HepG2 (cell line): ENCODE results near the gene STARD13. TPM values are rescaled to one million over a fixed set of nuclear protein-coding genes. Genes with fewer than 3 reads are reported as not detected.

Source experiments
- ARID5B ChIP-seq: IDR thresholded peaks from 2 replicates; pipeline ENCODE4 v1.4.0; 2020; ENCODE audit warnings: mild to moderate bottlenecking, missing genetic modification reagents
- CAMTA2 ChIP-seq: sonication (generic); formaldehyde crosslinking; IDR thresholded peaks from 2 replicates; pipeline ENCODE4 v1.4.0; 2020; ENCODE audit warnings: mild to moderate bottlenecking, missing genetic modification reagents, borderline replicate concordance
- FIP1L1 ChIP-seq: fragments of 200-400 bp; formaldehyde crosslinking; IDR thresholded peaks from 2 replicates; pipeline ENCODE4 v1.6.1; 2018; ENCODE audit warnings: low read depth, mild to moderate bottlenecking, low read length, moderate library complexity, borderline replicate concordance; ENCODE audit not compliant: insufficient read depth
- FOXA1 ChIP-seq, 2 experiments: fragments of 450-650 bp in 1 of 2; sonication (generic) in 1 of 2; formaldehyde crosslinking in 1 of 2; IDR thresholded peaks; 2 replicates each; pipeline versions ENCODE4 v1.4.0 to v1.6.1; 2016 to 2020; ENCODE audit warnings: missing genetic modification reagents in 1 of 2
- FOXA3 ChIP-seq: IDR thresholded peaks from 2 replicates; pipeline ENCODE4 v1.6.1; 2016; ENCODE audit warnings: missing genetic modification reagents, missing compliant biosample characterization
- FOXO1 ChIP-seq: sonication (generic); formaldehyde crosslinking; IDR thresholded peaks from 2 replicates; pipeline ENCODE4 v1.4.0; 2020; ENCODE audit warnings: missing genetic modification reagents
- IRX3 ChIP-seq: sonication (generic); formaldehyde crosslinking; IDR thresholded peaks from 2 replicates; pipeline ENCODE4 v1.8.1; 2023; ENCODE audit warnings: mild to moderate bottlenecking, low read depth, missing genetic modification reagents, borderline replicate concordance
- KLF16 ChIP-seq, 2 experiments: sonication (generic) in 1 of 2; formaldehyde crosslinking in 1 of 2; IDR thresholded peaks; 2 replicates each; pipeline versions ENCODE4 v1.6.1 to v1.8.0; 2016 to 2023; ENCODE audit warnings: missing genetic modification reagents in 2 of 2, missing compliant biosample characterization in 1 of 2
- LCORL ChIP-seq, 2 experiments: fragments of 450-650 bp in 1 of 2; sonication (generic) in 1 of 2; formaldehyde crosslinking in 1 of 2; IDR thresholded peaks; 2 replicates each; pipeline versions ENCODE4 v1.5.0 to v1.6.1; 2017 to 2020; ENCODE audit warnings: antibody characterized with exemption in 1 of 2, missing genetic modification reagents in 1 of 2
- NFE2L1 ChIP-seq: sonication (generic); formaldehyde crosslinking; IDR thresholded peaks from 2 replicates; pipeline ENCODE4 v1.4.0; 2020; ENCODE audit warnings: missing genetic modification reagents, mild to moderate bottlenecking, borderline replicate concordance
- RBM22 ChIP-seq: fragments of 200-400 bp; formaldehyde crosslinking; optimal IDR thresholded peaks from 2 replicates; pipeline ENCODE3; 2017; ENCODE audit warnings: mild to moderate bottlenecking, low read length, moderate library complexity
- SMYD3 ChIP-seq: sonication (generic); formaldehyde crosslinking; IDR thresholded peaks from 2 replicates; pipeline ENCODE4 v1.8.1; 2023; ENCODE audit warnings: mild to moderate bottlenecking, missing genetic modification reagents
- SOX13 ChIP-seq, 3 experiments: fragments of 450-650 bp in 1 of 3; sonication (generic) in 1 of 3; formaldehyde crosslinking in 1 of 3; IDR thresholded peaks in 2 of 3; conservative IDR thresholded peaks in 1 of 3; 2 replicates each; pipeline versions ENCODE4 v1.5.0 to v1.6.1; 2016 to 2020; ENCODE audit warnings: antibody characterized with exemption in 1 of 3, mild to moderate bottlenecking in 1 of 3, missing compliant biosample characterization in 1 of 3, missing genetic modification reagents in 1 of 3, moderate library complexity in 1 of 3
- TBX3 ChIP-seq: fragments of 450-650 bp; IDR thresholded peaks from 2 replicates; pipeline ENCODE4 v1.6.1; 2017; ENCODE audit warnings: antibody characterized with exemption, mild to moderate bottlenecking, inconsistent platforms, borderline replicate concordance
- ZFP41 ChIP-seq: sonication (generic); formaldehyde crosslinking; IDR thresholded peaks from 2 replicates; pipeline ENCODE4 v1.4.0; 2020; ENCODE audit warnings: mild to moderate bottlenecking, missing genetic modification reagents, borderline replicate concordance
- ZKSCAN8 ChIP-seq: IDR thresholded peaks from 2 replicates; pipeline ENCODE4 v1.6.1; 2016; ENCODE audit warnings: borderline replicate concordance, missing genetic modification reagents, missing compliant biosample characterization
- ZNF350 ChIP-seq: sonication (generic); formaldehyde crosslinking; IDR thresholded peaks from 2 replicates; pipeline ENCODE4 v1.4.0; 2020; ENCODE audit warnings: mild to moderate bottlenecking, low read depth, missing genetic modification reagents, borderline replicate concordance
- ZSCAN21 ChIP-seq: sonication (generic); formaldehyde crosslinking; IDR thresholded peaks from 2 replicates; pipeline ENCODE4 v1.8.0; 2022; ENCODE audit warnings: mild to moderate bottlenecking, missing genetic modification reagents, moderate library complexity, borderline replicate concordance
- polyA plus RNA-seq, 8 experiments: library from polyadenylated mRNA; depleted of rRNA in 3 of 8; stranded (reverse) in 7 of 8; unstranded in 1 of 8; fragments of >200 nt; fragmentation: Illumina TruSeq in 4 of 8; extraction: Trizol in 4 of 8; gene quantifications; 2 replicates each; pipeline versions ENCODE4 v1.2.1 to v1.2.3, GENCODE V29; 2011 to 2016; ENCODE audit warnings: low read depth in 4 of 8, missing spikeins in 1 of 8, mixed read lengths in 1 of 8; ENCODE audit not compliant: insufficient read depth in 1 of 8
- total RNA-seq, 5 experiments: library from RNA; depleted of rRNA; stranded (reverse); fragments of >200 nt; fragmentation: Illumina TruSeq; extraction: Trizol; gene quantifications; 2 replicates each; pipeline ENCODE4 v1.2.3, GENCODE V29; 2016; ENCODE audit warnings: low read depth in 1 of 5
- TF ChIP-seq, protein P1 (sequence below): fragments of 450-650 bp; IDR thresholded peaks from 2 replicates; pipeline ENCODE4 v1.6.1; 2017; ENCODE audit warnings: mild to moderate bottlenecking

The STARD13 gene
- total and polyA plus RNA-seq, 2 of the 13 experiments (the other 11 are each of a cell fraction or from before 2014, with no cell fraction given), result 12.8 to 14.3 TPM

- TF ChIP-seq FOXA1 (IDR thresholded peaks at IDR 0.05) (no peak), FOXA1 (CRISPR knock-in tag; IDR thresholded peaks at IDR 0.05) (peak; percentile 55; the same call in 1 of the 2 replicates), ZKSCAN8 (CRISPR knock-in tag) (no peak), FOXO1 (CRISPR knock-in tag) (0 out of 2 replicates have a peak, but pooled peaks have one; percentile 28), NFE2L1 (CRISPR knock-in tag) (no peak), RBM22 (peak; percentile 19), TBX3 (no peak), FIP1L1 (no peak), CAMTA2 (CRISPR knock-in tag) (no peak), ZFP41 (CRISPR knock-in tag) (no peak), SOX13 (IDR thresholded peaks at IDR 0.05) (no peak), SOX13 (CRISPR knock-in tag; conservative IDR thresholded peaks at IDR 0.05 in 1 of 2, IDR thresholded peaks at IDR 0.05 in 1 of 2) (peak in 1 of 2 experiments; percentile 32; a peak in 1 of 4 replicates), IRX3 (no peak), KLF16 (CRISPR knock-in tag; IDR thresholded peaks at IDR 0.05) (no peak), ZSCAN21 (CRISPR knock-in tag) (no peak), SMYD3 (no peak), LCORL (IDR thresholded peaks at IDR 0.05) (no peak), LCORL (CRISPR knock-in tag; IDR thresholded peaks at IDR 0.05) (0 out of 2 replicates have a peak, but pooled peaks have one; percentile 47), ZNF350 (CRISPR knock-in tag) (no peak), FOXA3 (CRISPR knock-in tag) (0 out of 2 replicates have a peak, but pooled peaks have one; percentile 17), ARID5B (CRISPR knock-in tag) (0 out of 2 replicates have a peak, but pooled peaks have one; percentile 15)
- TF ChIP-seq, protein P1, sequence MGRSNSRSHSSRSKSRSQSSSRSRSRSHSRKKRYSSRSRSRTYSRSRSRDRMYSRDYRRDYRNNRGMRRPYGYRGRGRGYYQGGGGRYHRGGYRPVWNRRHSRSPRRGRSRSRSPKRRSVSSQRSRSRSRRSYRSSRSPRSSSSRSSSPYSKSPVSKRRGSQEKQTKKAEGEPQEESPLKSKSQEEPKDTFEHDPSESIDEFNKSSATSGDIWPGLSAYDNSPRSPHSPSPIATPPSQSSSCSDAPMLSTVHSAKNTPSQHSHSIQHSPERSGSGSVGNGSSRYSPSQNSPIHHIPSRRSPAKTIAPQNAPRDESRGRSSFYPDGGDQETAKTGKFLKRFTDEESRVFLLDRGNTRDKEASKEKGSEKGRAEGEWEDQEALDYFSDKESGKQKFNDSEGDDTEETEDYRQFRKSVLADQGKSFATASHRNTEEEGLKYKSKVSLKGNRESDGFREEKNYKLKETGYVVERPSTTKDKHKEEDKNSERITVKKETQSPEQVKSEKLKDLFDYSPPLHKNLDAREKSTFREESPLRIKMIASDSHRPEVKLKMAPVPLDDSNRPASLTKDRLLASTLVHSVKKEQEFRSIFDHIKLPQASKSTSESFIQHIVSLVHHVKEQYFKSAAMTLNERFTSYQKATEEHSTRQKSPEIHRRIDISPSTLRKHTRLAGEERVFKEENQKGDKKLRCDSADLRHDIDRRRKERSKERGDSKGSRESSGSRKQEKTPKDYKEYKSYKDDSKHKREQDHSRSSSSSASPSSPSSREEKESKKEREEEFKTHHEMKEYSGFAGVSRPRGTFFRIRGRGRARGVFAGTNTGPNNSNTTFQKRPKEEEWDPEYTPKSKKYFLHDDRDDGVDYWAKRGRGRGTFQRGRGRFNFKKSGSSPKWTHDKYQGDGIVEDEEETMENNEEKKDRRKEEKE, result no peak
These were observed 50.5 kb downstream of the STARD13 start (continued) for GRCh38 chr13:33235078-33235477.
